Hippocampal formation (tissue), 2 donors: Measurements from ENCODE around the gene MDH2.
"Not testable (repeated sequence)": the region's sequence is repeated elsewhere in the genome, so short reads cannot be mapped to it uniquely, and the experiment has no call there.

ENCODE experiments used
- DNase-seq, 2 donors: peaks; one replicate each; lab custom pipeline; 2025; lab: John Stamatoyannopoulos, UW

The MDH2 gene

DNA sequence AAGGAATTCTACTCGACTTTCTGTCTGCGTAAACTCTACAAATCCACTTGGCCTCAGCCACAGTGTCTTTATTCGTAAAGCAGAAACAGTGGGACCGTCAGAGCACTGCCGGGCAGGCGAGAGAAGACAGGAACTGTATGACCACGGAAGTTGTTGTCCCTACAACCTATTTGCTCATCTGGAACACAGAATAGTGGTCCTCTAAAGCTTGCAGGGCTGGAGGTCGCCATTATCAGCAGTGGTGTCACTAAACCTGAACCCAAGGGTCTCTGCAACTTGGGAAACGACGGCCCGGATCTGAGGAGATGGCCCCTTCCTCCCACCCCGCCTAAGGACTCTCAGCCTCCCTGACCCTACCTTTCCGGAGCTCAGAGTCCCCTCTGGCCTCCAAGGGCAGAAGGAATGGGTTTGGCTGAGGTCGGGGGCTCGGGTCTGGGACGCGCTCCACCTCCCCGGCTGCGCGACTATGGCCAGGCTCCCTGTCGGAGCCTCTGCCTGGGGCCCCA, 548 bp upstream of the MDH2 start:
- DNase-seq = no peak

DNA sequence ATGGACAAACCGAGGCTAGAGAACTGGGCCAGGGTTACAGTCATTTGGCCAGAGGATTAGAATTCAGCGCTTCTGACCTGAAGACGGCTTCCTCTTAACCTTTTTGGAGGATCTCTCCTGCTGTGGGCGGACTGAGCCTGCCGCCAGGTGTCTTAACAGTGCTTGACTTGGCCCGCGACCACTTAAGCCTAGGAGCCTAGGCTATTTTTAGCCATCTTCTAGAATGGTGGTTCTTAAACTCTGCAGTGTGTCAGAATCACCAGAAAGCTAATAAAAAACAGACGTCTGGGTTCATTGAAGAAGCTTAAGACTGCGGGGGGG, 722 bp downstream of the MDH2 start:
- no peak for DNase-seq

- no peak for DNase-seq
These were observed 1.4 kb downstream of the MDH2 start for GRCh38 chr7:76049295-76049694.

DNA sequence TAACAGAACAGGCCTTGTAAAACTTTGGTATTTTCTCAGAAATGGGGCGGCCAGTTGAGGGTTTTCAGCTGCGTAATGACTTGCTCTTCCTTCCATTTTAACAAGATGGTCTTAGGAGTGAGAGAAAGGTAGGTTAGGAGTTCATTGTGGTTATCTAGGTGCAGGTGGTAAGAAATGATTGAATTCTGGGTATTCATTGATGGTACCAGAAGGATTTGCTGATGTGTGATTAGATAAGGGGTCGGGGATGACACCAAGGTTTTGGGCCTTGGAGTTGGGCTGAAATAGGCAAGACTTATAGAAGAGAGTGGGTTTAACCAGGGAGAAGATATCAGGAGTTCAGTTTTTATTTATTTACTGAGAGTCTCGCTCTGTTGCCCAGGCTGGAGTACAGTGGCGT, 2.6 kb downstream of the MDH2 start:
- no peak for DNase-seq

DNA sequence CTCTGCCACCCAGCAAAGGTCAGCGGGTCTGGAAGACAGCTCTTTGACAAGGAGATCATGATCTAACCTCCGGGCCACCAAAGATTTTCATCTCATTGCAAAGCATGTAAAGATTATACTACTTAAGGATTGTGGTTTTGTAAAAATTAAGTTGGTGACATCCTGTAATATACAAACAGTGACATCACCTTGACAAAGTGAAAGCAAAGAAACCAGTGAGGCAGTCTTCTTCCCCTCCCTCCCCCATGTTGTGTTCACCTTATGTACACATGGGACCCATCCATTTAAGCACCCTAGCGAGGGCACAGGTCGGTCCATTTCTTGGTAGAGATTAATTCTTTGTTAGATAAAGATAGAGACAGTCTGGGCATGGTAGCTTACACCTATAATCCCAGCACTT, 3.9 kb downstream of the MDH2 start:
- DNase-seq = no peak

GRCh38 chr7:76052681-76053080, 4.8 kb downstream of the MDH2 start:
- not testable (repeated sequence) for DNase-seq

- DNase-seq = no peak
These were observed 5.6 kb downstream of the MDH2 start for GRCh38 chr7:76053461-76053860.

- DNase-seq = no peak
These were observed 6.5 kb downstream of the MDH2 start for GRCh38 chr7:76054123-76055120.

DNA sequence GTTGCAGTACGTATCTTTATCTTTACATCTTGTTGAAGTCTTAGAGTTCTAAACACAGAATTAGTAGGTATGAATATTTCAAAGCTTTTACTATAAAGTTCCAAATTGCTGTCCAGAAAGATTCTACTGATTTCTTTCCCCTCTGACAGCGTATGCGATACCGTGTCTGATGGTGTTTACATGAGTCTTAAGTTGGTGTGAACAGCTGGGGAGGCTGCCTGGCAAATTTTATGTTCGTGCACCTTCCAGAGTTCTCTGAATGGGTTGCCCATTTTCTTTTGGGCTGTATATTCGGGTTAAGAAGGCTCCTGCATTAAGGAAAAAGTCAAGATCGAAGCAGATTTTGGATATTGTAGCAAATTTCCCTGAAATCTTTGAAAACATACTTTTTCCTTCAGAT, 8.3 kb downstream of the MDH2 start:
- no peak for DNase-seq

DNA sequence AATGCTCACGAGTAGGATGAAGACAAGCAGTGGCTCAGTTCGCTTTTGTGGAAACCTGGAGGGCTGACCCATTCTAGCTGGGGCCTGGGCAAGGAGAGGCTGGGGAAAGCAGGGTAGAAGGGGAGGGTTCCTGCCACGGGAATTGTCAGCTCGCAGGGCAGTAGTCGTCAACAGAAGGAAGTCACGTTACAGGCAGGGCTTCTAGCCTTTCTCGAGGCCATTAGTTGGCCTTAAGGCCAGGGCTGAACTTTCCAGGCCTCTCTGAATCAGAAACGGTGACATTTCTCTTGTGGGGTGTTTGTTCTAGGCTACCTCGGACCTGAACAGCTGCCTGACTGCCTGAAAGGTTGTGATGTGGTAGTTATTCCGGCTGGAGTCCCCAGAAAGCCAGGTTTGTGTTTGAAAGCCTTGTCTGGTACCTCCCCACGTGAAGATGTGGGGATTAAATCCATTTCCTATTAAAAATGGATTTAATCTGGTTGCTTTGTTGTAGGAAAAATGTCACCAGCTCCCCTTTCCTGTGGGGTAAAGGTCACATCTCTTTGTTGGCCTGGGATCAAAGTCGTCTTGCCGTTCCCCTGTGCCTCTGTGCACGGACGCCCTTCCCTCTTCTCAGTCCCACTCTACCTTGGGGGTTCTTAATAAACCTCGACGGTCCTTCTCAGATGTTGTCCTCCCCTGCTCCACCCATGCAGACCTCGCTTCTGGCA, 9.4 kb downstream of the MDH2 start:
- no peak for DNase-seq

- DNase-seq = no peak
These were observed 9.9 kb downstream of the MDH2 start for GRCh38 chr7:76057813-76058145.

GRCh38 chr7:76058745-76059144, 10.8 kb downstream of the MDH2 start:
- DNase-seq = not testable (repeated sequence)

GRCh38 chr7:76060842-76061241, 12.9 kb downstream of the MDH2 start:
- DNase-seq = peak in 1 of 2 donors; percentile 2

DNA sequence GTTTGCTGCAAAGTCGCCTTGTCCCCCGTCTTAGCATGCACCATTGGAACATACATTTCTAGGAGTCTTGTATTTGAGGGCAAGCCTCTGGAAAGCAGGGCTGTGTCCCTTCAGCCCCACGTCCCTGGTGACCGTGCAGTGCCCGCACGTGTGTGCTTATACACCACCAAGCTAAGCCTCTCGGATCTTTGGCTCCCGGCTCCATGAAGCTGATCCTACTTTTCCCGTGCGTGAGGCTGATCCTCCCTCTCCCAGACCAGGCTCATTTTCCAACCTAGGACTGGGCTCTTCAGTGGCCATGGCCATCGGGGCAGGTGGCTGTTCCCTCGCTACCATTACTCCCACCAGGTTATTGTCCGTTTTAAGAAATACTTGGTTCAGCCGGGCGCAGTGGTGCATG, 14.3 kb downstream of the MDH2 start:
- DNase-seq = no peak

DNA sequence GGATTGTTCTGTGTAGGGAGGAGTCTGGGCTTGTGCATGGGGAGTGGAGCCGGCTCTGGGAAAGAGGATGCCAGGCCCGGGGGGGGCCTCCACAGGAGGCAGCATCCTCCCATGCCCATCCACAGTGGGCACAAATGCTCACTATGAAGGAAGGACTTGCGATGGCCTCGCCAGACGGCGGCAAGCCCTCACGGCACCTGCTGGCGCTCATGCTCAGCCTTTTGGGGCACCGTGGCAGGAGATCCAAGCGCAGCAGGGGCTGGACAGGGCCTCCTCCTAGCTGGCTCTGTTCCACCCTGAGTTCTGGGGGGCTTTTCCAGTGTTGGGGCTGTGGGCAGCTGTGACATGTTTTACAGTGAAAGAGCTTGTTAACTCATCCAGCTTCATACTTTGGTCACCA, 15.2 kb downstream of the MDH2 start:
- no peak for DNase-seq

GRCh38 chr7:76063525-76063924, 15.6 kb downstream of the MDH2 start:
- no peak for DNase-seq

- no peak for DNase-seq
These were observed 16.5 kb downstream of the MDH2 start for GRCh38 chr7:76064208-76064970.

DNA sequence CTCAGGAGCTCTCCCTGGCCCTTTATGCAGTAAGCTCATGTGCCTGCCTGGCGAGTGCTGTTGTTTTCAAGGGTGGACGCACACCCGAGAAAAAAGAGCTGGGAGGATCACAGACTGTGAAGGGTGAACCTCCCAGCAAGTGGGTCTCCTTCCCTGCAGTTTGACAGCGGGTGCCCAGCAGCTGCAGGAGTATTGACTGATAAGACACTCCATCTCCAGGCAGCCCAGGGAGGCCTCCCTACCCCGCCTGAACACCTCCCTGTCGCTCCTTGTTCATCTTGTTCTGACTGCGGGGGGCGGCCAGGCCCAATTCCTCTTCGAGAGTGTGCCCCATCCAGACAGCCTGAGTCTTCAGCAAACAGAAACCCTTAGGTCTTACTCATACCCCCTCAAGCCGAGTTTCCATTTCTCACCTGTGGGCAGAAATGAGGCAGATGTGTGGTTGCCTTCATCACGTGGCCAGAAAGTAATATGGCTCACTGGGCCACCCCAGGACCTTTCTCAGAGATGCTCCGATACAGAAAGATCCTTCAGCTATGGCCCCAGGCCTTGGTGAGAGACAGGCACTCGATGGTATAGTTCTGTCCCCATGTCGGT, 17.2 kb downstream of the MDH2 start:
- no peak for DNase-seq

GRCh38 chr7:76066716-76067503, 19.0 kb downstream of the MDH2 start:
- no peak for DNase-seq

GRCh38 chr7:76069238-76069638, 21.3 kb downstream of the MDH2 start:
- peak; percentile 25 to 40 for DNase-seq
